ENCODE results near the gene GUSB. TPM values are rescaled to one million over a fixed set of nuclear protein-coding genes. Genes with fewer than 3 reads are reported as not detected.
"Not testable (repeated sequence)": the region's sequence is repeated elsewhere in the genome, so short reads cannot be mapped to it uniquely, and the experiment has no call there.

The GUSB gene
- total RNA-seq, 4 donors from 2014 or later: 13.8 to 22.8 (median 18.8) TPM

- intact Hi-C loops (cut with DNase I; ENCODE audit: low total_unique reads): no loop called here
- DNase-seq (ENCODE audit: low spot score in 2 of 2): no peak
- H3K4me3 ChIP-seq (ENCODE audit: low read depth, poor library complexity, severe bottlenecking): no peak overlapping the region
- TF ChIP-seq POLR2A (IDR thresholded peaks at IDR 0.05) (no peak), CTCF (IDR thresholded peaks at IDR 0.05) (no peak)
- WGBS, 2 donors: 89 to 90% methylated on average over 4 of the region's 4 CpGs
These were observed 10.5 kb upstream of the GUSB start for GRCh38 chr7:65992526-65992925.

GRCh38 chr7:65991829-65992228, 9.8 kb upstream of the GUSB start:
- H3K4me3 ChIP-seq (ENCODE audit: low read depth, poor library complexity, severe bottlenecking); DNase-seq (ENCODE audit: low spot score in 2 of 2); intact Hi-C loops (cut with DNase I; ENCODE audit: low total_unique reads): not testable (repeated sequence)
- WGBS, 2 donors: 97 to 98% methylated on average over 4 to 5 of the region's 5 CpGs

GRCh38 chr7:65989694-65990080, 7.7 kb upstream of the GUSB start:
- no peak overlapping the region for H3K4me3 ChIP-seq (ENCODE audit: low read depth, poor library complexity, severe bottlenecking)
- no peak for DNase-seq (ENCODE audit: low spot score in 2 of 2)
- WGBS, 2 donors: 59 to 79% methylated on average over 3 of the region's 3 CpGs
- intact Hi-C loops (cut with DNase I; ENCODE audit: low total_unique reads): no loop called here
- TF ChIP-seq CTCF (IDR thresholded peaks at IDR 0.05) (no peak), POLR2A (IDR thresholded peaks at IDR 0.05) (no peak)

GRCh38 chr7:65988503-65988902, 6.5 kb upstream of the GUSB start:
- H3K4me3 ChIP-seq (ENCODE audit: low read depth, poor library complexity, severe bottlenecking); intact Hi-C loops (cut with DNase I; ENCODE audit: low total_unique reads); DNase-seq (ENCODE audit: low spot score in 2 of 2): not testable (repeated sequence)
- WGBS, 2 donors: 94 to 96% methylated on average over 1 of the region's 1 CpG

- TF ChIP-seq CTCF (IDR thresholded peaks at IDR 0.05) (no peak), POLR2A (IDR thresholded peaks at IDR 0.05) (no peak)
- no peak for DNase-seq (ENCODE audit: low spot score in 2 of 2)
- WGBS, 2 donors: 82 to 84% methylated on average over 4 of the region's 4 CpGs
- intact Hi-C loops (cut with DNase I; ENCODE audit: low total_unique reads): no loop called here
- H3K4me3 ChIP-seq (ENCODE audit: low read depth, poor library complexity, severe bottlenecking): no peak overlapping the region
These were observed 6.1 kb upstream of the GUSB start for GRCh38 chr7:65988084-65988483.

GRCh38 chr7:65983965-65984658, 2.1 kb upstream of the GUSB start:
- TF ChIP-seq POLR2A (IDR thresholded peaks at IDR 0.05) (no peak), CTCF (IDR thresholded peaks at IDR 0.05) (no peak)
- intact Hi-C loops (cut with DNase I; ENCODE audit: low total_unique reads): loop anchor here (5.0 kb wide), 1 partner anchor 112 kb away; the partner anchor contains the start of gene VKORC1L1
- no peak overlapping the region for H3K4me3 ChIP-seq (ENCODE audit: low read depth, poor library complexity, severe bottlenecking)
- no peak for DNase-seq (ENCODE audit: low spot score in 2 of 2)
- WGBS, 2 donors: 87 to 93% methylated on average over 10 of the region's 10 CpGs
